HL-60/S4 treated with phorbol 12-myristate 13-acetate at 8.2 ng/mL for 4 days and 3 days (cell line): ENCODE measurements around the gene CALML6.
"Not testable (repeated sequence)": the region's sequence is repeated elsewhere in the genome, so short reads cannot be mapped to it uniquely, and the experiment has no call there.

Experiments used
- in situ Hi-C: fragments of 300-500 bp; cut with MboI; formaldehyde crosslinking; loops from 2 replicates; pipeline ENCODE4 v1.15.0; 2022; ENCODE audit warnings: low sequenced_read_pairs

CALML6 gene, protein sequence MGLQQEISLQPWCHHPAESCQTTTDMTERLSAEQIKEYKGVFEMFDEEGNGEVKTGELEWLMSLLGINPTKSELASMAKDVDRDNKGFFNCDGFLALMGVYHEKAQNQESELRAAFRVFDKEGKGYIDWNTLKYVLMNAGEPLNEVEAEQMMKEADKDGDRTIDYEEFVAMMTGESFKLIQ

DNA sequence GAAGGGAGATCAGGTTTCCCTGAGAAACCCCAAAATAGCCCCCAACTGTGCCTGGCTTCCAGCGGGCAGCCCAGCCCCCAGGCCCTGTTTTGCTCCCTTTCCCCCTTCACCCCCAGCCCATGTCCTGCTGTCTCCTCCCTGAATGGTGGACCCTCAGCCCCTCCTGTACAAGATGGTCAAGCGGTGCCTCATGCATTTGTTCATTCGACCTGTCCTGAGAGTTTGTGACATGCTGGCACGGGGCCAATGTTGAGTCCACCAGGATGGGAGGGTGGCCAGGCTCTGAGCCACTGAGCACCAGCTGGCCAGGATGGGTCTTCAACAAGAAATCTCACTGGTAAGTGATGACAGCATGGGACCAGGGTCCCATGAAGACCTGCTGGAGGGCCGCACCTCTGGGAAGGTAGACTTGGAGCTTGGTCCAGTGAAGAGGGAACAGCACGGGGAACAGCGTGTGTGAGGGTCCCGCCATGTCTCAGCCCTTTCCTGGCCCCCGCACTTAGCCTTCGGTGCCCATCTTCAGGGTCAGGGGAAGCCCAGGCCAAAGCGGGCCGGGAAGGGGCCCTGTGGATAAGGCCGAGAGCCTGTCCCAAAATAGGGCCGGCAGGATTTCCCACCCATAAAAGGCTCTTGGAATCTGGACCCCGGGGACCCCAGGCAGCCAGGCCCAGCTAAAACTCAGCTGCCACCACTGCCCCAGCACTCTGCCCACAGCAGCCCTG, at the start of gene CALML6:
Gene CALML6 (plus strand): TSS at position 290 of the 722 bp plus-strand sequence. CDS start 21 bp downstream, at position 311.
- in situ Hi-C loops, result no loop called here

DNA sequence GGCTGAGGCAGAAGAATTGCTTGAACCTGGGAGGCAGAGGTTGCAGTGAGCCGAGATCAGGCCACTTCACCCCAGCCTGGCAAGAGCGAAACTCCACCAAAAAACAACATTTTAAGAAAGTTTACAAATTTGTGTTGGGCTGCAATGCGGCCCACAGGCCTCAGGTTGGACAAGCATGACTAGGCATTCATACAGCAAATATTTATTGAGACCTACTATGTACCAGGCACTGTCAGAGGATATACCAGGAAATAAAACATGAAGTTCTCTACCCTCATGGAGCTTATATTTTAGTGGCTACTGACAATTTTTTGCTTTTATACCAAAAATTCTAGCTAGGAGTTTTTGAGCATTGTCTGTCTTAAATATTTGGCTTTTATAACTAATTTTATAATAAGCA, 47.9 kb upstream of the CALML6 start:
- in situ Hi-C loops, result no loop called here

DNA sequence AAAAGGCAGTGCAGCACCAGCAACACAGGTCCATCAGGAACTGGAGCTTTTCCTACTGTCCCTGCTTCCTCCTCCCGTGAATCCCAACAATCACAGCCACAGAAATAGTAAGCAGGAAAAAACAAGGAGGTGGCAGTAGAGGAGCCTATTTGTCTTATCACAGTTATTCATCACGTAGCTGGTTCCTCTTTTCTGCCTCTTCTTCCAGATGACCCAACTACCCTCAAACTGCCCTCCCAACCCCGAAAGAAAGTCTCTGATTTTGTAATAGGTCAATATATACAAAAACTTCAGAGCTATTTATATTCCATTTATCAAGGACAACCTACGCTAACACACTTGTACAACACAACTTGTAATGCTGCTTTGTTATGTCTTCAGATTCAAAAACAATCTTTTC, 45.6 kb upstream of the CALML6 start:
- in situ Hi-C loops, result no loop called here

DNA sequence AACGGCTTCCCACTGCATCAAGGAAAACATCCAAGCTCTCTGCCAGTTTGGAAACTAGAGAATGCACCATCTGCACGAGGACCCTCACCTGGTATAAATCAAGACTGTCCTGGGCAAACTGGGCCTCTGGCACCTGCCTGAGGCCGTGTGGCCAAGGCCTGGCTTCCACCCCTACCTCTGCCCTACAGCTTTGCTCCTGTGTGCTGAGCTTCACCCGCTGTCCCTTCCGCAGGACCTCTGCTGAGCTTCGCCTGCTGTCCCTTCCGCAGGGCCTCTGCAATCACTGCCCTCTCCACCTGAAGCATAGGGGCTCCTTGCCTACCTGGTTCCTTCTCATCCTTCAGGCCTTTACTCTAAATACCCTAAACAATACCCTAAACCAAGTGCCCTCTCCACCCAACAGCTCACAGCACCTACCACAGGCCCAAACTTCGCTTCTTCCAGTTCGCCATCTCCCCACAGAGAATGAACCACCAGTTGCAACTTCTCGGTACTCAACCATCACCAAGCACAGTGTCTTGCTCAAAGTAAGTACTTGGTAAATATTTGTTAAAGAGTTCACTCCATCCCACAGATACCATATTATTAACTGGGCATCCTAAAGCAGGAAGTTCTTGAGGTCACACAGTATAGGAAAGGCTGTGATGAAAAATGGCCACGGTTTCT, 42.6 kb upstream of the CALML6 start:
- in situ Hi-C loops, result no loop called here

DNA sequence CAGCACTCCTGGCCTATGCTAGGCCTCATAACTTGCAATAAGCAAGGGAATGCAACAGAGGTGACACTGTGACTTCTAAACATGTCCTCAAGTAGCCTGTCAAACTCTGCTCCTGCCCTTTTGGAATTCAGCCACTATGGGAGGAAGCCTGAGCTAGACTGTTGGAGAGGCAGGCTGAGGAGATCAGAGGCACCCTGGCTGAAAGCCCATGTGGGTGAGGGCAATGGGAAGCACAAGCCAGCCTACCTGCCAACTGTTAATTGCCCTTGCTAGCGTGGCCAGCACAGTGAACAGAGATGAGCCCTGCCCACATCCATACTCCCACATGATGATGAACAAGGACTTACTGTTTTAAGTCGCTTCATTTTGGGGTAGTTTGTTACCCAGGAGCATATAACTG, 41.9 kb upstream of the CALML6 start:
- in situ Hi-C loops, result no loop called here

DNA sequence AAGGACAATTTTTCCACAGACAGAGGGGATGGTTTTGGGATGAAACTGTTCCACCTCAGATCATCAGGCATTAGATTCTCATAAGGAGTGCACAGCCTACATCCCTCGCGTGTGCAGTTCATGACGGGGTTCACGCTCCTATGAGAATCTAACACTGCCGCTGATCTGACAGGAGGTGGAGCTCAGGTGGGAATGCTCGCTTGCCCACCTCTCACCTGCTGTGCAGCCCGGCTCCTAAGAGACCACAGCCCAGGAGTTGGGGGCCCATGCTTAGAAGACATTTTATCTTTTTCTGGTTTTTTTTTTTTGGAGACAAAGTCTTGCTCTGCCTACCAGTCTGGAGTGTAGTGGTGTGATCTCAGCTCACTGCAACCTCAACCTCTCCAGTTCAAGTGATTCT, 40.2 kb upstream of the CALML6 start:
- in situ Hi-C loops, result no loop called here

DNA sequence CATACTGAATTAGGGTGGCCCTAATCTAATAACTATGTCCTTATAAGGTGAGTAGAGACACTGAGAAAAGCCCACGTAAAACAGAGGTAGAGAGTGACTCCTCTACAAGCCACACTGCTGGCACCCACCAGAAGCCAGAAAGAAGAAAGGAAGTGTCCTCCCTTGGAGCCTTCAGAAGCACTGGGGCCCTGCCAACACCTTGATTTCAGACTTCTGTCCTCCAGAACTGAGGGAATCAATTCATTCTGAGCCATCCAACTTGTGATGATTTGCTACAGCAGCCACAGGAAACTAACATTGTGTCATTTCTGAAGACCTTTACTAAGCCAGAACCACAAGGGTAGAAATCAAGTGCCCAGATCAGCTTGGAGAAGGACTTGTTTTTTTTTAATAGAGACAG, 39.1 kb upstream of the CALML6 start:
- in situ Hi-C loops, result no loop called here

DNA sequence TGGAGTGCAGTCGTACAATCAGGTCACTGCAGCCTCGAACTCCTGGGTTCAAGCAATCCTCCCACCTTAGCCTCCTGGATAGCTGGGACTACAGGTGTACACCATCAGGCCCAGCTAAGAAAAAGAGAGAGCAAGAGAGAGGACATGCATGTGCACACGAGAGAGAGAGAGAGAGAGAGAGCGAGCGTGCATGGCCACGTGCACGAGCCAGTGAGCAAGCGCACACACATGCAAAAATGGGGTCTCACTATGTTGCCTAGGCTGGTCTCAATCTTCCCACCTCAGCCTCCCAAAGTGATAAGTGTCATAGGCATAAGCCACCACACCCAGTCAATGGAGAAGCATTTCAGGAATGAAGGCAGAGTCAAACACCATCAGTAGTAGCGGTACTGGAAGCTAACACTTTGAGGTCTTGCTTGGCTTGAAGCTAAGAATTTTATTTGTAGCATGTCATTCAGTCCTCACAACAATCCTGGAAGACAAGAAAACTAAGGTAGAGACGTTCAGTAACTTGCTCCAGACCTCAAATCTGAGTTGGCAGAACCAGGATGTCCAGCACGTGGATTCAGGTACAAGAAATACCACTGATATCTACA, 38.6 kb upstream of the CALML6 start:
- in situ Hi-C loops, result no loop called here

DNA sequence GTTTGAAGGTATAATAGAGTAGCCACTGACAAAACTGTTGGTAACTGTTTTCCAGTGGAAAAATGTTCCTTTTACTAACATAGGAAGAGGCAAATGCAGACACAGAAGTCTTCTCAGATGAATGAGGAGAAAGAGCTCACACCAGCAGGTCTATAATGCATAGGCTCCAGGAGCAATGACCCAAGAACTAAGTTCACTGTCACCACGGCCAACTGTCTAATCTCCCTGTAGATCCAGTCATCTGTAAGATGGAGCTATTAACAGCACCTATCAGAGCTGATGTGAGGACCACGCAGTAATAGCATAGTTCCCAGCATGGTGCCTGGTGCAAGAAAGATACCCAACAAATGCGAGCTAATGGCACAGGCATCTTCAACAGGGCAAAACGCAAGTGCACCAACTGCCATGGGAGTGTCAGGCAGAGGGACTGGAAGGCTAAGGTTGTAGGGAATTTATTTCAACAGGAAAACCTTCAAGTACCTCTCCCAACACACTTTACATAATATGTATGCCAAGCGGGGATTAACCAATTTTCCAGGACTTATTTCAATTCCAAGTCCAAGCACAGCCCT, 37.1 kb upstream of the CALML6 start:
- in situ Hi-C loops, result no loop called here

DNA sequence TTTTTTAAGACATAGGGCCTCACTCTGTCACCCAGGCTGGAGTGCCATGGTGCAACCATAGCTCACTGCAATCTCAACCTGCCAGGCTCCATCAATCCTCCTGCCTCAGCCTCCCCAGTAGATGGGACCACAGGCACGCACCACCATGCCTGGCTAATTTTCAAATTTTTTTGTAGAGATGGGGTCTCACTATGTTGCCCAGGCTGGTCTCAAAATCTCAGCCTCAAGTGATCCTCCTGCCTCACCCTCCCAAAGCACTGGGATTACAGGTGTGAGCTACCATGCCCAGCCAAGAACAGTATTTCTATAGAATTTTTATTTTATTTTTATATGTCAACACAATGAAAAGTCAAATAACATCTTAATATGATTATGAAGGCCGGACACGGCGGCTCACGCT, 35.1 kb upstream of the CALML6 start:
- in situ Hi-C loops, result no loop called here

DNA sequence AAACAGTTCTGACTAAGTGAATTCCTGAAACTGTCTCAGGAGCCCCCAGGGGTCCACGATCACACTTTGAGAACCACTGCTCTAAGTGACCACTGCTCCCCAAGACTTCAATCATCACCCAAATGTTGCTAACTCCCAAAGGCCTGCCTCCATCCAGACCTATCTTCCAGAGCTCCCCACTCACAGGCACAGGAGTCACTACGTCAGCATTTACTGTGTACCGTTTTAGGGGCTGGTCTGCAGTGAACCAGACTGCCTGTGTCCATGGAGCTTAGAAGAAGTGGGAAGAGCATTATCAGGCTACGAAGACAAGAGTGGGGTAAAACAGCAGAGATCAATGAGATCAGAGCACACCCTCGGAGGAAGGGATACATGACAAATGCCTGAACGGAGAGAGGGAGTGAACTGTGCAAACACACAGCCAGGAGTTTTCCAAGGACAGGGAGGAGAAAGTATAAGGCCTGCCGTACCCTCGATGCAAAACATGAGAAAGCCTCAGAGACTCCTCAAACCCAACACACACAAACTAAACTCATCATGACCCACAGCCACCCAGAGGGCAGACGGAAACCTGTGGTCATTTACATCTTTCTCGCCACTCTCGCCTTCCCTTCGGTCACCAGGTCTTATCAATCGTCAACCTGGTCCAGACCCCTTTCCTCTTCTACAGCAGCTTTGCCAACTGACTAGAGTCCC, 34.3 kb upstream of the CALML6 start:
- in situ Hi-C loops, result no loop called here

DNA sequence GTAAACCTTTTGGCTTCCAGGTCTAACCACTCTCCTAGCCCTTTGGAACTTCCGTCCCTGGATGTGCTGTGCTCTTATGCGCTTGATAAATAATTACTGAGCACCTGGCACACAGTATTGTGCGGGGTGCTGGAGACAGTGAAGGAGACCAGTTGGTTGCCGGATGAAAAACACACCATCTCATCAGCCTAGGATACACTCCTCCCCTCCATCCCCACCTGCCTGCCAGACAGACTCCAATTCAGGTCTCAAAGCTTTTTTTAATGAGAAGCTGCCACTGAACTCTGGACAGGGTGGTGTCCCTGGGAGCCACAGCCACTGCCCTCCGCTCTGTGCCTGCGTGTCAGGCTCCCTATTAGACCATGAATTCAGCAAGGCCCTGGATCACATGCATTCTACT, 33.3 kb upstream of the CALML6 start:
- in situ Hi-C loops, result no loop called here

DNA sequence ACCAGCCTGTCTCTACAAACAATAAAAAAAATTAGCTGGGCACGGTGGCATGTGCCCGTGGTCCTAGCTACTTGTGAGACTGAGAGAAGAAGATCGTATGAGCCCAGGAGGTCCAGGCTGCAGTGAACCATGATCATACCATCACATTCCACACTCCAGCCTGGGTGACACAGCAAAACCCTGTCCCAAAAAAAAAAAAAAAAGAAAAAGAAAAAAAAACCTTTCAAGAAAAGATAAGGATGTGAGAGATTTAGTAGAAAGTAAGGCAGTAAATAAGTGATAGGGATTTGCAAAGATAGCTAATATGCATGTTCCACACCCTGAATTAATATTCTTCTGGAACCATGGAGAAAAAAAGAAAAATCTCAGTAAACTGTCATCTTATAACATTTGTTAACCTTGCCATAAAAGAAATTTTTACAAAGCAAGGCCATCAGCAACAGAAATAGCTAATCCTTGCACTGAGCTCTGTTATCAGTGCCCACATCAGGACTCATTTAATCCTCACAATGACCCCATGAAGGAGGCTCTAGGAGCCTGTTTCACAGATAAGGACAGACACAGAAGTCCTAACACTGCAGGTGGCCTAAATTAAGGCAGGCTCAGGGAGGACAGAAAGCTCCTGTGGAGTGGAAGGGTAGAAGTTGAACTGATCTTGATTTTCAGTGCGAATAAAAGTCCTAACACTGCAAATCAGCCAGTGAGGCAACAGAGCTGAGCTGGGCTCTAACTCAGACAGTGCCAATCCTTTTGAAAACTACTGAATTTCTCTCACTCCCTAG, 31.8 kb upstream of the CALML6 start:
- in situ Hi-C loops, result no loop called here

DNA sequence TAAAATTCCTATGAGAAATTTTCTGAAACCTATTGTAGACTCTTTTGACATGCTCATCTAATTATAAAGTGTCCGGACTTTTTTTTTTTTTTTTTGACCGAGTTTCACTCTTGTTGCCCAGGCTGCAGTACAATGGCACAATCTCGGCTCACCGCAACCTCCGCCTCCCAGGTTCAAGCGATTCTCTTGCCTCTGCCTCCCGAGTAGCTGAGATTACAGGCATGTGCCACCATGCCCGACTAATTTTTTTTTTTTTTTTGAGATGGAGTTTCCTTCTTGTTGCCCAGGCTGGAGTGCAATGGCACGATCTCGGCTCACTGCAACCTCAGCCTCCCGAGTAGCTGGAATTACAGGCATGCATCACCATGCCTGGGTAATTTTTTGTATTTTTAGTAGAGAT, 31.2 kb upstream of the CALML6 start:
- in situ Hi-C loops, result not testable (repeated sequence)

DNA sequence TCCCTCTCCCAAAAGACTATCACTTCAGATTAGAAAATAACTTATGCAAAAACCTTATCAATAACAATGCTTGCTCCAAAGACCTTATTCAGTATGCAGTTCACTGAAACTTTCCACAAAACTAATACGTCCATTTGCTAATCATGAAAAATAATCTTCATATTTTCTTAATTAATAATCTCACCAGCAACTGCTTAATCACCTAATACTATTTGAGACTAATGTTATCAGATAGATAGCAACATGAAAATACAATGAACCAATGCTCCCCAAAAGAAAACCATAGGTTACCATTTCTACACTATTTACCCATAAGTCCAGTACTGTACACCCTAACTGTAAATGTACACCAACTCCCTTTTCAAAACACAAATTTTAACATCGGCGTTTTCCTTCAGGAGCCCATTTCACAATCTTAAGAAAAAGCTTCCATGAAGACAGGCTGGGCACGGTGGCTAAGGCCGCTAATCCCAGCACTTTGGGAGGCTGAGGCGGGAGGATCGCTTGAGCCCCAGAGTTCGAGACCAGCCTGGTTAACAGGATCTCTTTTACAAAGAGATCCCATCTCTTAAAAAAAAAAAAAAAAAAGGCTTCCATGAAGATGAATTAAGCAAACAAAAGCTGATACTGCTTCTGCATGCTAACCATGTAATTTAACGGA, 25.8 kb upstream of the CALML6 start:
- in situ Hi-C loops, result no loop called here

DNA sequence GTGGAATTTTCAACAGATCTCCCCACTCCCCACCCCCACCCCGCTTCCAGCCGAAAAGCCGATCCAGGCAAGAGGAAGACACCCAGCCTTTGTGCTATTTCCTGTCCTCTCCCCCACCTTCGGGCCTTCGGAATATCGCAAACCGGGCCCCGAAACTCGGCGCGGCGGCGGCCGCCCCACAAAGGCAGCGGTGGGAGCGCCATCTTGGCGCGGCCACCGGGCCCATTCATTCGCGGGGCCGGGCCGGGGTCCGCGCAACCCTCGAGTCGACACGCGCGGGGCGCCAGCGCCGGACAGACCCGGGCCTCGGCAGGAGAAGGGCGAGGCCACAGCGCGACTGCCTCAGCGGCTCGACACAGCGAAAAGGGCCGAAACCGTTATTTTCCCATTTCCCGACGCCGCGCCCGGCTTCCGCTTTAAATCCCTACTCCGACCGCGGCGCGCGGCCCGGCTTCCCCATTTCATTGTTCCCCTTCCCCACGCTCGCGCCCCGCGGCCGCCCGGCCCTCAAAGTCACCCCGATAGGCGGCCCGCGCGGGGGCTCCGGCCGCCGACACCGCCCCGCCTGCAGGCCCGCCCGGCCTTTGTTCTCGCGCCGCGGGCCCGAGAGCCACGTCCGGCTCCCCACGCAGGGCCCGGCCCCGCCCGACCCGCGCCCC, 25.1 kb upstream of the CALML6 start:
- in situ Hi-C loops, result no loop called here

DNA sequence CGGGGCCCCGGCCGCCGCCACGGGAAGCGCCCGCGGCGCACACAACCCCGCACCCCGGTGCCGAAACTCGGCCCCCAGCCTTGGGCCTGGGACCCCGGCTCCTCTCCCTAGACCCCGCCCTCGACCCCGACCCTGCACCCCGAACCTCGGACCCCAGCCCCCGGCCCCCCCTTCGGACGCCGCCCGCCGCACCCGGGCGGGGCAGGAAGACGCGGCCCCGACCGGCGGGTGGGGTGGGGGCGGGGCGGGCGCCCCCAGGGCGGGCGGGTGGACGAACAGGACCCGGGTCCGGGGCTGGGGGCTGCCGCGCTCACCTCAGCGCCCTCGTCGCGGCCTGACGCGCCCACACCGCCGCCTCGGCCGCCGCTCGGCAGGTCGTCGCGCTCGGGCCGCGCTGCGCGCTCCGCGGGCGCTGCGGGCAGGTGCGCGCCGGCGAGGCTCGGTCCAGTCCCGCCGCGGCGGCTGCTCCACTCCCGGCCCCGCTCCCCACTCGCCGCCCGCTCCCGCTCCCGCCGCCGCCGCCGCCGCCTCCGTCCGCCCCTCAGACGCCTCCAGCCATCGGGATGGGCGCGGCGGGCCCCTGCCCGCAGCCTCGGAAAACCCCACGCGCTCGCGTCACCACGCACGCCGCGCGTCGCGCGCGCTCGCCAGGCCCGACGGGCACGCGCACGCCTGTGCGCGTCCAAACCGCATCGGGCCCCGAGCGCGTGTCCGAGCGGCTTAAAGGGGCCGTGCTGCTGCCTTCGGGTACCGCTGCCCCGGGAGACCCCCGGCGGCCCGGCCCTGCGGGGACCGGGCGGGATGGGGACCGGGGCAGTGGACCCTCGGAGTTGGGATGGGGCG, 24.3 kb upstream of the CALML6 start, which contains the start of gene GNB1:
Gene GNB1 (minus strand): TSS at position 582 of the 843 bp plus-strand sequence. CDS start 65,634 bp downstream, outside the sequence.
- in situ Hi-C loops, result no loop called here
